Stimulated activated CD4-positive, alpha-beta T cell treated with anti-CD3 and anti-CD28 coated beads, Interleukin-15, amount 100 ng/mL, for 1 hour (primary cell): ENCODE results near the gene PRKCZ.

Source experiments
- DNase-seq, 2 donors: peaks; one replicate each; pipeline ENCODE4 v3.0.0-alpha.2; 2020; ENCODE audit warnings: low read depth in 1 of 2, low spot score in 1 of 2

PRKCZ gene

DNA sequence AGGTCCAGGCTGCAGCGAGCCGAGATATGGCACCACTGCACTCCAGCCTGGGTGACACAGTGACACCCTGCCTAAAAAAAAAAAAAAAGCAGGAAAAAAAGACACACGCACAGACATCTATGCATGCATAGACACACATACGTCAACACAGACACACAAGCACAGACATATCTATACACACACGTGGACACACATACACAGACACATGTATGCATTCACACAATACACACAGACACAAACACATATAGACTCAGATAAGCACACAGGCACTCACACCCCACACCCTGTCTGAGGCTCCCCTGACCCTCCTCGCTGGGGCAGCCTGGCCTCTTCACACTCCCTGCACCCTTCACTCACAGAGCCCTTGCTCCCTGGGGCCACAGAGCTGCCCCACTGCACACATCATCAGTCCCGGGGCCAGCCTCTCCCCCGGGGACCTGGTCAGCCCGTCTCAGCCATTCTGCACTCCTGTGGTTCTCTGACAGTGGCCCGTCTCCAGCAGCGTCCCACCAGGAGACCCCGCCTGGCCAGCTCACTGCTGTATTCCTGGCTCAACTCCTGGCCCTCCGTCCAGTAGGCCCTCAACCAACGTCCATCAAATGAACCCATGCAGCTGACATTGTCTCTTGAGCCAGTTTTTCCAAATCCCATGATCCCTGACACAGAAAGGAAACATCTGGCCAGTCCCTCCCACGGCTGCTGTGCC lies 4.6 kb upstream of the PRKCZ start:
- DNase-seq, result no peak

DNA sequence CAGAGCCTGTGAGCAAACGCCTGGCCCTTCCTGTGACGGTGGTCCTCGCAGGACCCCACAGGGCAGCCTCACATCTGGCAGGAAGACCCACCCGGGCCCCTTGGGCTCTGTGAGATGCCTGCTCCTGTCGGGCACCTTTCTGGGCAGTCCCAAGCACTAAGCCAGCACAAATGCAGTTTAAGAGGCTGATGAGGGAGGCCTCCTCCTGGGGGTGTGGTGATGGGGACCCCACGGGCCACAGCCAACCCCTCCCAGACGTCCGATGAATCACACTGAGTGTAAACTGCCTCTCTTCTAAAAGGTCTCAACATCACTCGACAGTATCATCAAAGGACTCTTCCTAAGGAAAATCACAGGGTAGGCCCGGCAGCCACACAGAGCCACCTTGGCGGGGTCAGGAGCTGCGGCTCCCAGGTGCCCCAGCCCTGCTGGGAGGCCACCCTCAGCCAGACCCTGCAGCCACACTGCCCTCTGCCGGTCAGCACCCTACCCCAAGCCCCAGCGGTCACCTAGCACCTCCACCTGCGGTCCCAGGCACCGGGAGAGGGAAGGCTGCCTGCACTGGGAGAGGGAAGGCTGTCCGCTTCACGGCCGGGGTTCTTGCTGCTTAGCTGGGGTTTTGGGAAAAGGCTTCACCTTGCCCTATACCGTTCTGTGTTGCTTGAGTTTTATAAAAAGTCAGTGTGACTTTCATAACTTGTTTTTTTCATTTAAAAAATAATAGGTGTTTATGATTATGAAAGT lies 3.9 kb upstream of the PRKCZ start:
- peak in 1 of 2 donors; percentile 28 for DNase-seq

DNA sequence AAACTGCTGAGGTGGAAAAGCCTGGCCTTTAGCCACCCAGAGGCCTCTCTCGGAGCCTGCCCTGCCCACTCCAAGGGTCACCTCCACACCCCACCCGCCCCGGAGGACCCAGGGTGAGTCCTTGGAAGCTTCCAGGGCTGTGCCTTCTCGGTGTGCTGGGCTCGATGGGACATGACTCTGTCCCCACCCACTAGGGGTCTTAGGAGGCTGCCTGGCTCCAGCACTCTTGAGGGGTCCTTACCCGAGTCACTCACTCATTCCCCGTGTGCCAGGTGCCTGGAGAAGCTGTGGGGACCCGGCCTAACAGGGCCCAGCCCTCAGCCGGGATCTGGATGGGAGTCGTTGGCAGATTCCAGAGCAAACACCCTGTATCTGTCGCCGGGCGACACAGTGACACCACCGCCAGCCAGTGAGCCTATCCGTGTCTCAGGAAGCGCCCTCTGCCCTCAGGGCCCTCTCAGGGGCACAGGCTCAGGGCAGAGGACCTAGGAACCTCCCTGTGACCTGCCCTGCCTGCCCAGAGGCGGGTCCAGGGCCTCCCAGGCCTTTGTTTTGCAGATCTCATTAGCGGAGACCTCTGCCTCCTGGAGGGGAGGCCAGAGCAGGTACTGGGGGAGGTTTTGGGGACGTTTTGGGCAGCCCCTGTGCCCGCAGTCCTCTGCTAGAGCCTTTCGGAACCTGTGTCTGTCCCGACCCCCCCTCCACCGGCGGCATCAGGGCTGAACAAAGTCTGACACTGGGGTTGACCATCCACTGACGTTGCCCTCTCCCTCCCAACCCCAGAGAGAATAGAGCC lies 3.1 kb upstream of the PRKCZ start:
- no peak for DNase-seq

DNA sequence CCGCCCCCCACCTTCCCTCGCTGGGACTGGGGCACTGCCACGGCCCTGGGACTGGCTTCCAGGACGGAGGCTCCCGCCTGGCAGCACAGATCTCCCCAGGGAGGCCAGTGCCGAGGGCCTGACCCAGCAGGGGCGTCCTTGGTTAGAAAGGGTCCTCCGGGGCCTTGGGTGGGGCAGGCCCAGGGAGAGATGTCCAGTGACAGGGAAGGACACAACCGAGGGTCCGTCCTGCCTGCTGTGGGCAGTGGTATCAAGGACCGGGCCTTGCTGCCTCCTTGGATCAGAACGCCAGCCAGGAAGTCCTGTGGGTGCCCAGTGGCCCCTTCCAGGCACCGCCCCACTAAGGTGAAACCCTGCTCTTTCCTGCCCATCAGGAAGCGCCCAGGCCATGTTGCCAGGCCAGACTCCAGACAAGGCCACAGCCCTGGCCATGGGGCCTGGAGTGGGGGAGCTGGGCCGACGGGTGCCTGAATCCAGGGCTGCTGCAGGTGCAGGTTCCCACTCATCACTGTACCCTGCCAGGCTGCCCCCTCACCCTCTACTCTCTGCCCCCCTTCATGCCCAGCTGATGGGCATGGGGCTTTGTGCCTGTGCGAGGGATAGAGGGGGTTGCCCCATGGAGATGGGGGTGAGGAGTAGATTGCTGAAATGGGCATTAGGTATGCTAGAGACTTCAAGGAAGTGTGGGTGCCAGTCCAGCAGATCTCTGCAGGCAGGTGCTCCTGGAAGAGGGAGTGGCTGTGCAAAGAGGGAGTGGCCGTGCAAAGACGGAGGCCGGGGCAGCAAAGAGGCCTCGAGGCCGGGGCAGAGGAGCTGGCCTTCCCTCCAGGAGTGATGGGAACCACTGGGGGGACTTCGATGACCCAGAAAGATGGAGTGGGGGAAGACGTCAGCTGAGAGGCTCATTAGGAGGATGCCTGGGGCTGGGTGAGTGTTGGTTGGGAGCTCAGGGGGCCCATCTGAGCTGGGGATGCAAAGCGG lies 2.2 kb upstream of the PRKCZ start:
- no peak for DNase-seq

- no peak for DNase-seq
Observed at GRCh38 chr1:2049225-2049717, 940 bp upstream of the PRKCZ start.

- DNase-seq, result no peak
Observed at GRCh38 chr1:2050461-2050792, 216 bp downstream of the PRKCZ start.

- no peak for DNase-seq
Observed at GRCh38 chr1:2050793-2051682, 827 bp downstream of the PRKCZ start.

DNA sequence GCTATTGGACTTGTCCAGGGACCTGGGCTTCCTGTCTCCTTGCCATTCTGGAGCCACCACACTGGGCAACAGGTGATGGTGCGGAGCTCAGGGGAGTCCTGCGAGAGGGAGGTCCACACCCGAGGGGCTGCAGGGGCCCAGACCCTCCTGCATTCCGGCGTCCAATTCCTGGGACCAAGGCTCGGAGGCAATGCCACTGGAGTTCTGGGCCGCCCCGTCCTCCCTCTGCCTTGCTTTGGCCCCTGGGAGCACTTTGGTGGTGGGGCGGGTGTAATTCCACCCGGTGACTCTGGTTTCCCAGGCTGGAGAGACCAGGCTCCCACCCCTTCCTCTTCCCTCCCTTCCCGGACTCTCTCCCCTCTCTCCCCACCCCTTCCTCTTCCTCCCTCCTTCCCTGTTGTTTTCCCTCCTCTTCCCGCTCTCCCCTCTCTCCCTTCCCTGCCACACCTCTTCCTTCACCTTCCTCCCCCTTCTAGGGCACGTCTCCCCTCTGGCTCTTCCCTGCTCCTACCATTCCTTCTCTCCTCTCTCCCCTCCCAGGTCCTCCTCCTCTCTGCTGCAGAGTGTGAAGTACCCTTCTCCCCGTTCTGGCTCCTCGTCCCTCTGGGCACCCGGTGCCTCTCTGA lies 2.0 kb downstream of the PRKCZ start:
- DNase-seq, result no peak

- no peak for DNase-seq
Observed at GRCh38 chr1:2052756-2053155, 2.5 kb downstream of the PRKCZ start.

- DNase-seq, result no peak
Observed at GRCh38 chr1:2053217-2053616, 3.0 kb downstream of the PRKCZ start.

DNA sequence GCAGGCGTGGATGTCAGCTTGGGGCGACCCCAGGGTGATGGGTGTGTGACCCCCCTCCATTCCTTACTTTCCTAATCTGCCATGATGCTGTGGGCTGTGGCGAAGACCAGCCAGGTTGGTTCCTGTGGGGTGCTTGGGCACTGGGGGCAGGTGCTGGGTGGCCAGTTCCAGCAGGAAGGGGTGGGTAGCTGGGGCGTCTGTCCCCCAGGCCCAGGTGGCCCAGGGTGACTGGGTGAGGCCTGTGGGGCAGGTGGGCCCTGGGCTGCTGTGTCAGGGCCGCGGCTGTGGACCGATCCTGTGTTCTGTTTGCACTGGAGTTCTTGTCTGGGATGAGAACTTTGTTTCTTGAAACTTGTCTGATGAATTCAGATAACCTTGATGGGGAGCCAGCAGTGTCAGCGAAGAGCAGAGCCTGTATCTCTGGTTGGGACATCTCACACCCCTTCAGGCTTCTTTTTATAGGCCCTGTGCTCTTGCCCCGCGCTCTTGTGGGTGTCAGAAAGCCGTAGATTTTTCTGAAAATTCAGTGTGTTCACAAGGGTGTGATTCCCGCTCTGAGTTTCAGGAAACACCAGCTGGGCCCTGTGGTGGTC lies 3.7 kb downstream of the PRKCZ start:
- no peak for DNase-seq

DNA sequence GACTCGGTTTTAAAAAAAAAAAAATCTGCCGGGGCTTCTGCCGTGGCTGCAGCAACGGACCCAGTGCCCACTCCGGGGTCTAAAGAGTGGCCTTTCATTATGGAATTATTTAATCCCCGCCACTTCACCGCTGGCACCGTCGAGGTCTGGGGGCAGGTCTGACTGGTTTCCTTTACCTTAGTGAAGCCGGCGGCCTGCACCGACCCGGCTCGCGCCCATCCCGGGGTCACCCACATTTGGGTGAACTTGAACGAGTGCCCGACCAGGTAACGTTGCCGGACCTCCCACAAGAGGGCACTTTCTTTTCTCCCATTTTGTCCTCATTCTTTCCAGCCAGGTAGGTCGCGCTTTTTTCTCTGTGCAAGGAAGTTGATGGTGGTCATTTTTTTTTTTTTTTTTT lies 4.3 kb downstream of the PRKCZ start:
- DNase-seq, result no peak

DNA sequence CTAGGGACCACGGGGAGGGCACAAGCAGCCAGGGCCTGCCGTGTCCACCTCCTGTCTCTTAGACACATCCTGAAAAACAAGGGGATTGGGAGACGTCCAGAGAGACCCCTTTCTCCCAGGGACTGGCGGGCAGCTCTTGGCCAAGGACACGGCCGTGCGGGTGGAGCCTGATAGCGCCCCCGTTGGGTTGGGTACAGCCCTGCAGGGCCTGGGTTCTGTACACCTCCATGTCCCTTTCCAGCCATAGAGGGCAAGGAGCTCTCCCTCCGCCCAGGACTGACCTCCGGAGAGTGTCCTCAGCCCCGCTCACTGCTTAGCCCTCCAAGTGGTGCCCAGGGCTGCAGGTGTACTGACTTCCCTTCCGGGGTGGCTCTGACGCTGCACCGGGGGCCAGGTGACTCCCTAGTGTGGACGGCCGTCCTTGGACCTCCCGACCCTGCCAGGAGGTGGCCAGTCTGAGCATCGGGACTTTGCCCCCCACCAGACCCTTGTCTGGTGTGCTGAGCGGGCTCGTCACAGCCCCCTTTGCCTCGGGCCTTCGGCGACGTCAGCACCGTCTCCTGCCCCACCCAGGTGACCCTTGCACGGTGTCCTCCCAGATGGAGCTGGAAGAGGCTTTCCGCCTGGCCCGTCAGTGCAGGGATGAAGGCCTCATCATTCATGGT lies 5.8 kb downstream of the PRKCZ start:
- DNase-seq, result no peak

- DNase-seq, result no peak
Observed at GRCh38 chr1:2056955-2057590, 6.9 kb downstream of the PRKCZ start.

GRCh38 chr1:2059290-2059953 lies 9.2 kb downstream of the PRKCZ start:
- no peak for DNase-seq

GRCh38 chr1:2060072-2060471 lies 9.9 kb downstream of the PRKCZ start:
- no peak for DNase-seq

DNA sequence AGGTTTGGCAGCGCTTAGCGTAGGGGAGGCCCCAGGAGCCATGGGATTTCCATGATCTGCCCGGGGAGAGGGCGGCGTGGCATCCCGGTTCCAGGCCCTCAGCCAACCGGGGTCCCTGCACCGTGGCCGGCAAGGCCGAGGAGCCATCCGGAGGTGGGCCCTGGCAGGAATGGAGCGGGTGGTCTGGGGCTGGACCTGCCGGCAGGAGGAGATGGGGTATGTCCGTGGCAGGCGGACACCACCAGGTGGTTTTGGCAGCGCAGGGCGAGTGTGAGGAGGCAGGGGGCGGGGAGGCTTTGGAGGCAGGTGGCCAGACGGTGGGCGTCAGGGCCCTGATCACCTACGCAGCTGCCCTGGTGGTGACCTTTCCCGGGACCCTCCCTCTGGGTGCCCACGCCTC lies 10.3 kb downstream of the PRKCZ start:
- no peak for DNase-seq
